Caco-2 (cell line): Measurements from ENCODE around the gene SOX1. TPM values are rescaled to one million over a fixed set of nuclear protein-coding genes. Genes with fewer than 3 reads are reported as not detected.

Source experiments
- BruUV-seq: library from RNA; stranded (reverse); fragments of 400-500 nt; replicated peaks from 2 replicates; lab custom pipeline; 2021; lab: Mats Ljungman, UMichigan
- CTCF ChIA-PET: fragments of 300-600 bp; sonication (Branson Sonifier 250); formaldehyde crosslinking; loops from one replicate; lab custom pipeline; 2022; ENCODE audit warnings: antibody characterized with exemption; lab: Charles Lee
- POLR2A ChIA-PET: fragments of 300-600 bp; sonication (Branson Sonifier 250); formaldehyde crosslinking; loops from one replicate; lab custom pipeline; 2022; ENCODE audit warnings: antibody characterized with exemption; lab: Charles Lee
- DNase-seq, 2 experiments: peaks; one replicate each; pipeline versions ENCODE4 v3.0.0 to v3.0.0-alpha.2; 2020 to 2022
- H3K27me3 ChIP-seq: replicated peaks from 2 replicates; pipeline ENCODE4 v1.6.0; 2011; ENCODE audit warnings: low read length; ENCODE audit not compliant: control insufficient read depth, insufficient read depth
- H3K36me3 ChIP-seq: 2 replicates; pipeline ENCODE4 v1.5.1; 2011; ENCODE audit warnings: low read length; ENCODE audit not compliant: control insufficient read depth, insufficient read depth
- H3K4me1 ChIP-seq: fragments of 250-450 bp; sonication (Bioruptor Pico); 2 replicates; pipeline ENCODE4 v1.5.1; 2020; ENCODE audit warnings: mild to moderate bottlenecking
- H3K4me3 ChIP-seq: 2 replicates; pipeline ENCODE4 v1.5.1; 2011; ENCODE audit warnings: low read depth, mild to moderate bottlenecking, control low read depth, low read length
- H3K9me3 ChIP-seq: fragments of 250-450 bp; sonication (Bioruptor Pico); 2 replicates; pipeline ENCODE4 v1.5.1; 2020; ENCODE audit warnings: mild to moderate bottlenecking, moderate library complexity
- H3K27ac Mint-ChIP-seq: one replicate; pipeline ENCODE4 v1.8.0; 2022; ENCODE audit warnings: mixed read lengths; ENCODE audit not compliant: unreplicated experiment
- H3K27me3 Mint-ChIP-seq: one replicate; pipeline ENCODE4 v1.8.0; 2022; ENCODE audit warnings: mixed read lengths; ENCODE audit not compliant: insufficient read depth, unreplicated experiment
- H3K36me3 Mint-ChIP-seq: one replicate; pipeline ENCODE4 v1.8.0; 2022; ENCODE audit warnings: mild to moderate bottlenecking, mixed read lengths; ENCODE audit not compliant: insufficient read depth, unreplicated experiment
- H3K4me1 Mint-ChIP-seq: one replicate; pipeline ENCODE4 v1.8.0; 2022; ENCODE audit warnings: low read depth, mixed read lengths; ENCODE audit not compliant: unreplicated experiment
- H3K4me3 Mint-ChIP-seq: one replicate; pipeline ENCODE4 v1.8.0; 2022; ENCODE audit warnings: mild to moderate bottlenecking, moderate library complexity, mixed read lengths; ENCODE audit not compliant: unreplicated experiment
- H3K9me3 Mint-ChIP-seq: one replicate; pipeline ENCODE4 v1.8.0; 2022; ENCODE audit warnings: mixed read lengths; ENCODE audit not compliant: unreplicated experiment
- intact Hi-C: fragments of 100-400 bp; cut with micrococcal nuclease; formaldehyde crosslinking; loops from one replicate; pipeline ENCODE4 v1.10.0; 2022; ENCODE audit not compliant: unreplicated experiment
- total RNA-seq: library from RNA; stranded (reverse); gene quantifications from 2 replicates; pipeline ENCODE4 v1.2.3, GENCODE V29; 2022
- TF ChIP-seq, protein P1 (sequence below), 2 experiments: fragments of 200-600 bp in 1 of 2; IDR thresholded peaks; 1 replicate in 1 of 2; 2 replicates in 1 of 2; pipeline versions ENCODE4 v1.5.1 to v1.8.0; 2011 to 2022; ENCODE audit warnings: antibody characterized with exemption in 1 of 2, control low read depth in 1 of 2, inconsistent platforms in 1 of 2, low read depth in 1 of 2, low read length in 1 of 2, mild to moderate bottlenecking in 1 of 2, moderate library complexity in 1 of 2; ENCODE audit not compliant: insufficient read depth in 1 of 2, severe bottlenecking in 1 of 2, unreplicated experiment in 1 of 2

Gene SOX1
- total RNA-seq, 1 experiment from 2014 or later: 1.7 TPM

DNA sequence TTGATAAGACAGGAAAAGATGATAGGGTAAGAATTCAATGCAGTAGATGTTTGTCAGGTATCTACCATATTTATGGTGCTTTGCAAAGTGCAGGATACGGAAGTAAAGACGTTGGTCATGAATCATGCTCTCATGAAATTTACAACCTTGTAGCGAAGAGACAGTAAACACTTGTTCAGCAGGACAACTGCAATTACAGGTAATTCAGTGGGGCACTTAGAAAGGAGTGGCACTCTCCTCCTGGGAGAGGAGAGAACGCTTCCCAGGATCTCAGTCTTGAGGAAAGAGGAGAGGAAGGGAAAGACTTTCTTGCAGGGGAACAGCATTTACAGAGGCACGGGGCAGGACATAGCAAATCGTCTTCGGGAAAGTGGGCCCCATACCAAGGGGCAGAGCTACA, 46.4 kb downstream of the SOX1 start:
- no peak overlapping the region for H3K4me3 Mint-ChIP-seq
- no TSS peak for BruUV-seq
- H3K27me3 Mint-ChIP-seq: peaks cover 37% of the 10 kb centered on the region
- ChIA-PET CTCF (no interaction called here), POLR2A (no interaction called here)
- no peaks in the 10 kb centered on the region for H3K36me3 Mint-ChIP-seq
- peaks cover 4% of the 10 kb centered on the region for H3K27me3 ChIP-seq
- TF ChIP-seq, protein P1, sequence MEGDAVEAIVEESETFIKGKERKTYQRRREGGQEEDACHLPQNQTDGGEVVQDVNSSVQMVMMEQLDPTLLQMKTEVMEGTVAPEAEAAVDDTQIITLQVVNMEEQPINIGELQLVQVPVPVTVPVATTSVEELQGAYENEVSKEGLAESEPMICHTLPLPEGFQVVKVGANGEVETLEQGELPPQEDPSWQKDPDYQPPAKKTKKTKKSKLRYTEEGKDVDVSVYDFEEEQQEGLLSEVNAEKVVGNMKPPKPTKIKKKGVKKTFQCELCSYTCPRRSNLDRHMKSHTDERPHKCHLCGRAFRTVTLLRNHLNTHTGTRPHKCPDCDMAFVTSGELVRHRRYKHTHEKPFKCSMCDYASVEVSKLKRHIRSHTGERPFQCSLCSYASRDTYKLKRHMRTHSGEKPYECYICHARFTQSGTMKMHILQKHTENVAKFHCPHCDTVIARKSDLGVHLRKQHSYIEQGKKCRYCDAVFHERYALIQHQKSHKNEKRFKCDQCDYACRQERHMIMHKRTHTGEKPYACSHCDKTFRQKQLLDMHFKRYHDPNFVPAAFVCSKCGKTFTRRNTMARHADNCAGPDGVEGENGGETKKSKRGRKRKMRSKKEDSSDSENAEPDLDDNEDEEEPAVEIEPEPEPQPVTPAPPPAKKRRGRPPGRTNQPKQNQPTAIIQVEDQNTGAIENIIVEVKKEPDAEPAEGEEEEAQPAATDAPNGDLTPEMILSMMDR (IDR thresholded peaks at IDR 0.05; ENCODE audit: insufficient read depth in 1 of 2, low read depth in 1 of 2, low read length in 1 of 2, severe bottlenecking in 1 of 2, unreplicated experiment in 1 of 2): no peak
- DNase-seq: no peak
- H3K4me1 ChIP-seq: peaks cover 6% of the 10 kb centered on the region; the same call in 1 of the 2 replicates
- H3K4me1 Mint-ChIP-seq: peaks cover 8% of the 10 kb centered on the region
- intact Hi-C loops: no loop called here
- H3K27ac Mint-ChIP-seq: no peak overlapping the region
- no peaks in the 10 kb centered on the region for H3K9me3 Mint-ChIP-seq
- no peaks in the 10 kb centered on the region for H3K9me3 ChIP-seq
- no peaks in the 10 kb centered on the region for H3K36me3 ChIP-seq
- H3K4me3 ChIP-seq: no peak overlapping the region

DNA sequence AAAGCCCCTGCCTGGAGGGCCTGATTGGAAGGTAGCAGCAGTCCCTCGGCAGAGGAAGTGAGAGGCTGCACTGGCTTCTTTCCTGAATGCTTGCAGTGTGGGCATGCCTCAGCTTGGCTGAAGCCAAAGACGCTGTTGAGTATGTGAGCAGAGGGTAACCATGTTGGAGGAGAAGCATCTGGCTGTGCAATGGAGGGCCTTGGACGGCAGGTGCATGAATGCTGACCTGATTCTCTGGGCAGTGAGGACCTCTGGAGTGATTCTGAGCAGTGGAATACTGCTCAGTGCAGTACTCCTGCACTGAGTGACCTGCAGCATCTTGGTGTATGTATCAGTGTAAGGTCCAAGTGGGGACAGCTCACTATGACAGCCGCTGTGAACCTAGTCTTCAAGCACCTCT, 46.9 kb downstream of the SOX1 start:
- no peak for DNase-seq
- H3K9me3 ChIP-seq: no peaks in the 10 kb centered on the region
- peaks cover 6% of the 10 kb centered on the region; the same call in 1 of the 2 replicates for H3K4me1 ChIP-seq
- no peaks in the 10 kb centered on the region for H3K9me3 Mint-ChIP-seq
- H3K27me3 ChIP-seq: peaks cover 4% of the 10 kb centered on the region
- H3K4me3 Mint-ChIP-seq: no peak overlapping the region
- no TSS peak for BruUV-seq
- ChIA-PET CTCF (no interaction called here), POLR2A (no interaction called here)
- no peak overlapping the region for H3K27ac Mint-ChIP-seq
- H3K4me1 Mint-ChIP-seq: peaks cover 8% of the 10 kb centered on the region
- intact Hi-C loops: no loop called here
- H3K4me3 ChIP-seq: no peak overlapping the region
- peaks cover 34% of the 10 kb centered on the region for H3K27me3 Mint-ChIP-seq
- no peaks in the 10 kb centered on the region for H3K36me3 Mint-ChIP-seq
- TF ChIP-seq, protein P1 (IDR thresholded peaks at IDR 0.05; ENCODE audit: insufficient read depth in 1 of 2, low read depth in 1 of 2, low read length in 1 of 2, severe bottlenecking in 1 of 2, unreplicated experiment in 1 of 2): no peak
- no peaks in the 10 kb centered on the region for H3K36me3 ChIP-seq

DNA sequence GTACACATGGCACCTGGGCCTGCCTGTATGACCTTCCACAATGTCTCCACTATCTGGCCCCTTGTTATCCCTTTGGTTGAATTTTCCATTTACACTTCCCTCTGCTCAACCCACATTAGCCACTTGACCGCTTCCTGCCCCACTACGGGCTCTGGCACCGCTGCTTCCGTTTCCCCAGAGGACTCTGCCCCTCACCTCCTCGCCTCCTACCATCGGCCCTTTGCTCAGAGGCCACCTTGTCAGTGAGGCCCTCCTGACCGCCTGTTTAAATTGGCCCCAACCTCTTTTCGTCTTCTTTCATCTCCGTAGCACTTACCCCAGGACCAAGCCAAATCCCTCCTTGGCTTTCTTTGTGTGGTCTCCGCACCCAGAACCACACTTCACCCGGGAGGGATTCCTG, 47.4 kb downstream of the SOX1 start:
- TF ChIP-seq, protein P1 (IDR thresholded peaks at IDR 0.05; ENCODE audit: insufficient read depth in 1 of 2, low read depth in 1 of 2, low read length in 1 of 2, severe bottlenecking in 1 of 2, unreplicated experiment in 1 of 2): no peak
- DNase-seq: no peak
- Histone ChIP-seq H3K36me3 (no peaks in the 10 kb centered on the region), H3K4me3 (no peak overlapping the region), H3K9me3 (no peaks in the 10 kb centered on the region), H3K27me3 (peaks cover 4% of the 10 kb centered on the region), H3K4me1 (peaks cover 6% of the 10 kb centered on the region; the same call in 1 of the 2 replicates)
- H3K27ac Mint-ChIP-seq: no peak overlapping the region
- H3K4me1 Mint-ChIP-seq: peaks cover 8% of the 10 kb centered on the region
- H3K36me3 Mint-ChIP-seq: no peaks in the 10 kb centered on the region
- H3K27me3 Mint-ChIP-seq: peaks cover 34% of the 10 kb centered on the region
- ChIA-PET POLR2A (no interaction called here), CTCF (no interaction called here)
- no TSS peak for BruUV-seq
- intact Hi-C loops: no loop called here
- H3K9me3 Mint-ChIP-seq: no peaks in the 10 kb centered on the region
- H3K4me3 Mint-ChIP-seq: no peak overlapping the region
